Measurements from ENCODE around the gene KIF23.

- no peak for TF ChIP-seq CTCF (IDR thresholded peaks at IDR 0.05; ENCODE audit: insufficient read depth, low read length, poor library complexity, severe bottlenecking)
- TF ChIP-seq EZH2phosphoT487 (conservative IDR thresholded peaks at IDR 0.05; ENCODE audit: low read length) = no peak
Observed at GRCh38 chr15:69384626-69385598, 29.2 kb upstream of the KIF23 start.

All from SU-DHL-6 (cell line).